Keratinocyte (primary cell): Measurements from ENCODE around the gene TAMALIN. TPM values are rescaled to one million over a fixed set of nuclear protein-coding genes. Genes with fewer than 3 reads are reported as not detected.

Experiments used
- DNase-seq: peaks from one replicate; pipeline ENCODE4 v3.0.0-alpha.2; 2011; ENCODE audit warnings: low read depth, missing footprints, low spot score
- FAIRE-seq: peaks from 2 replicates; lab custom pipeline; 2011; peaks lifted over from hg19 to GRCh38; lab: Jason Lieb, UNC
- H2AFZ ChIP-seq: 2 replicates; pipeline ENCODE4 v1.6.0; 2012; ENCODE audit warnings: low read length, control low read depth, inconsistent platforms; ENCODE audit not compliant: control insufficient read depth
- H3K27ac ChIP-seq: 2 replicates; pipeline ENCODE4 v1.5.1; 2011; ENCODE audit warnings: low read length; ENCODE audit not compliant: control insufficient read depth, insufficient read depth
- H3K27me3 ChIP-seq: 3 replicates; pipeline ENCODE4 v1.6.0; 2011; ENCODE audit warnings: low read length; ENCODE audit not compliant: control insufficient read depth, insufficient read depth; ENCODE audit errors: extremely low read depth
- H3K36me3 ChIP-seq, 2 experiments: 2 replicates in 1 of 2; 3 replicates in 1 of 2; pipeline ENCODE4 v1.5.1; 2011; ENCODE audit warnings: low read length in 2 of 2, mild to moderate bottlenecking in 1 of 2; ENCODE audit not compliant: control insufficient read depth in 2 of 2, insufficient read depth in 2 of 2; ENCODE audit errors: extremely low read depth in 1 of 2
- H3K4me1 ChIP-seq: 3 replicates; pipeline ENCODE4 v1.5.1; 2011; ENCODE audit warnings: low read length; ENCODE audit not compliant: control insufficient read depth, insufficient read depth; ENCODE audit errors: extremely low read depth
- H3K4me2 ChIP-seq: 3 replicates; pipeline ENCODE4 v1.6.0; 2011; ENCODE audit warnings: low read depth, low read length; ENCODE audit not compliant: control insufficient read depth, insufficient read depth; ENCODE audit errors: extremely low read depth
- H3K4me3 ChIP-seq, 3 experiments: fragments of 200-600 bp in 1 of 3; sonication (generic) in 1 of 3; 2 replicates in 2 of 3; 3 replicates in 1 of 3; pipeline ENCODE4 v1.5.1; 2011 to 2016; ENCODE audit warnings: low read length in 3 of 3, mild to moderate bottlenecking in 3 of 3, control low read depth in 2 of 3, inconsistent platforms in 1 of 3, low read depth in 1 of 3, mixed read lengths in 1 of 3, mixed run types in 1 of 3, moderate library complexity in 1 of 3; ENCODE audit not compliant: control insufficient read depth in 2 of 3, insufficient read depth in 2 of 3; ENCODE audit errors: extremely low read depth in 1 of 3
- H3K79me2 ChIP-seq: 2 replicates; pipeline ENCODE4 v1.6.0; 2012; ENCODE audit warnings: low read length; ENCODE audit not compliant: control insufficient read depth, insufficient read depth
- H3K9ac ChIP-seq: 3 replicates; pipeline ENCODE4 v1.6.0; 2011; ENCODE audit warnings: low read length; ENCODE audit not compliant: control insufficient read depth, insufficient read depth; ENCODE audit errors: extremely low read depth
- H3K9me1 ChIP-seq: 3 replicates; pipeline ENCODE4 v1.6.0; 2011; ENCODE audit warnings: low read length; ENCODE audit not compliant: control insufficient read depth, insufficient read depth; ENCODE audit errors: extremely low read depth
- H3K9me3 ChIP-seq: 2 replicates; pipeline ENCODE4 v1.5.1; 2012; ENCODE audit warnings: low read depth, low read length; ENCODE audit not compliant: control insufficient read depth
- H4K20me1 ChIP-seq: 3 replicates; pipeline ENCODE4 v1.6.0; 2011; ENCODE audit warnings: low read length; ENCODE audit not compliant: control insufficient read depth, insufficient read depth; ENCODE audit errors: extremely low read depth
- EZH2 ChIP-seq: IDR thresholded peaks from one replicate; pipeline ENCODE4 v1.6.1; 2012; ENCODE audit warnings: inconsistent platforms, mild to moderate bottlenecking, low read length, moderate library complexity
- dilution Hi-C: fragments of 300-500 bp; cut with MboI; formaldehyde crosslinking; loops from one replicate; pipeline ENCODE4 v1.7.0; 2020; ENCODE audit warnings: low sequenced_read_pairs; ENCODE audit not compliant: extremely low pct_ligation_motif_present
- polyA plus RNA-seq, 5 experiments: library from polyadenylated mRNA; depleted of rRNA in 3 of 5; stranded (reverse) in 3 of 5; stranded (forward) in 1 of 5; unstranded in 1 of 5; fragments of >200 nt; gene quantifications; 1 replicate in 1 of 5; 2 replicates in 3 of 5; 3 replicates in 1 of 5; pipeline versions ENCODE4 v1.2.1 to v1.2.3, GENCODE V29; 2011 to 2012; ENCODE audit warnings: missing spikeins in 2 of 5, low read depth in 1 of 5, low replicate concordance in 1 of 5
- TF ChIP-seq, protein P1 (sequence below), 3 experiments: IDR thresholded peaks in 1 of 3; conservative IDR thresholded peaks in 1 of 3; optimal IDR thresholded peaks in 1 of 3; 2 replicates in 2 of 3; 3 replicates in 1 of 3; pipeline versions ENCODE3 to v1.5.1; 2011; ENCODE audit warnings: low read length in 3 of 3, mild to moderate bottlenecking in 3 of 3, moderate library complexity in 2 of 3, control low read depth in 1 of 3, inconsistent platforms in 1 of 3; ENCODE audit not compliant: insufficient read depth in 2 of 3; ENCODE audit errors: extremely low read depth in 1 of 3

Gene TAMALIN
- polyA plus RNA-seq, 1 donor (not counting 4 experiments of a cell fraction or from before 2014, with no cell fraction given): 0.54 TPM

DNA sequence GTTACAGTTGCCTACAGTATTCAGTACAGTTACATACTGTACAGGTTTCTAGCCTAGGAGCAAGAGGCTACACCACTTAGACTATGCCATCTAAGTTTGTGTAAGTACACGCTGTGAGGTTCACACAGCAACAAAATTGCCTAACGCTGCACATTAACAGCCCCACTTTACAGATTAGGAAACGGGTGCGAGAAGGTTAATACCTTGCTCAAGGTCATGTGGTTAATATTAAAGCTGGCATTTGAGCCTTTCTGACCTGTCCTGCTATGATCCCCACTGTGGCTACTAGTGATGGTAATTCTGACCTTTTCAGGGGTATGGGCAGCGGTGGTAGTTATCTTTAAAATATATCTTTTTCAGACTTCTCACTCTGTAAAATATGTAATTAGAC is 34.3 kb upstream of the TAMALIN start:
- Histone ChIP-seq H3K79me2 (peaks cover 29% of the 10 kb centered on the region), H3K27ac (peak overlapping the region; percentile 82), H3K27me3 (no peaks in the 10 kb centered on the region), H3K4me2 (peak overlapping the region; percentile 72), H3K4me3 (peak overlapping the region in 1 of 3 experiments; percentile 22), H3K4me1 (peaks cover 38% of the 10 kb centered on the region), H2AFZ (no peak overlapping the region), H3K9me1 (no peaks in the 10 kb centered on the region), H3K9me3 (no peaks in the 10 kb centered on the region), H3K9ac (peak overlapping the region; percentile 40), H4K20me1 (no peaks in the 10 kb centered on the region), H3K36me3 (peaks cover 6 to 18% of the 10 kb centered on the region in 2 experiments)
- no peak for TF ChIP-seq EZH2
- TF ChIP-seq, protein P1, sequence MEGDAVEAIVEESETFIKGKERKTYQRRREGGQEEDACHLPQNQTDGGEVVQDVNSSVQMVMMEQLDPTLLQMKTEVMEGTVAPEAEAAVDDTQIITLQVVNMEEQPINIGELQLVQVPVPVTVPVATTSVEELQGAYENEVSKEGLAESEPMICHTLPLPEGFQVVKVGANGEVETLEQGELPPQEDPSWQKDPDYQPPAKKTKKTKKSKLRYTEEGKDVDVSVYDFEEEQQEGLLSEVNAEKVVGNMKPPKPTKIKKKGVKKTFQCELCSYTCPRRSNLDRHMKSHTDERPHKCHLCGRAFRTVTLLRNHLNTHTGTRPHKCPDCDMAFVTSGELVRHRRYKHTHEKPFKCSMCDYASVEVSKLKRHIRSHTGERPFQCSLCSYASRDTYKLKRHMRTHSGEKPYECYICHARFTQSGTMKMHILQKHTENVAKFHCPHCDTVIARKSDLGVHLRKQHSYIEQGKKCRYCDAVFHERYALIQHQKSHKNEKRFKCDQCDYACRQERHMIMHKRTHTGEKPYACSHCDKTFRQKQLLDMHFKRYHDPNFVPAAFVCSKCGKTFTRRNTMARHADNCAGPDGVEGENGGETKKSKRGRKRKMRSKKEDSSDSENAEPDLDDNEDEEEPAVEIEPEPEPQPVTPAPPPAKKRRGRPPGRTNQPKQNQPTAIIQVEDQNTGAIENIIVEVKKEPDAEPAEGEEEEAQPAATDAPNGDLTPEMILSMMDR (optimal IDR thresholded peaks at IDR 0.05 in 1 of 3, IDR thresholded peaks at IDR 0.05 in 1 of 3, conservative IDR thresholded peaks at IDR 0.05 in 1 of 3; ENCODE audit: extremely low read depth in 1 of 3, insufficient read depth in 2 of 3, low read length in 3 of 3): no peak
- DNase-seq (no peak), FAIRE-seq (no peak)
- dilution Hi-C loops: no loop called here

DNA sequence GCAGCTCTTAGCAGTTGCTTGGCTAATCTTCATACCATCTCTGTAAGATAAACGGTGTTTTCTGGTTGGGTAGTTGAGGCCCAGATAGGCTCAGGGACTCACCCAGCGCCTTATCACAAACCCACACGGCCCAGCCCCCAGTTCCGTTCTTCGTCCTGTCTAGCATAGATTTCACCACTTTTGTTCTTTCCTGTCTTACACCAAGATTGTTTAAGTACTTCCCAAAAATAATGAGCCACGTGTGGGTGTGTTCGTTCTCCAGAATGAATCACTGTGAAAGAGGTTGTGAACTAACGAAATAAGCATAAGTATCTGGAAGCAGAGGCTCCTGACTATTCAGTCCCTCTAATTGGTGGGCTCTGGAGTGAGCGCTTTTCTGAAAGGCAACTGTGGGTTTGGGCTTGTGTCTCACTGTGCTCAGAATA is 33.9 kb upstream of the TAMALIN start:
- TF ChIP-seq, protein P1 (optimal IDR thresholded peaks at IDR 0.05 in 1 of 3, IDR thresholded peaks at IDR 0.05 in 1 of 3, conservative IDR thresholded peaks at IDR 0.05 in 1 of 3; ENCODE audit: extremely low read depth in 1 of 3, insufficient read depth in 2 of 3, low read length in 3 of 3): no peak
- no peaks in the 10 kb centered on the region for H4K20me1 ChIP-seq
- FAIRE-seq (peak; percentile 26), DNase-seq (no peak)
- H3K9me1 ChIP-seq: no peaks in the 10 kb centered on the region
- H3K27ac ChIP-seq: peak overlapping the region; percentile 82
- H2AFZ ChIP-seq: no peak overlapping the region
- dilution Hi-C loops: no loop called here
- H3K9ac ChIP-seq: peak overlapping the region; percentile 40
- H3K9me3 ChIP-seq: no peaks in the 10 kb centered on the region
- H3K27me3 ChIP-seq: no peaks in the 10 kb centered on the region
- H3K4me1 ChIP-seq: peaks cover 38% of the 10 kb centered on the region
- peaks cover 29% of the 10 kb centered on the region for H3K79me2 ChIP-seq
- peak overlapping the region; percentile 72 for H3K4me2 ChIP-seq
- H3K36me3 ChIP-seq: peaks cover 6 to 18% of the 10 kb centered on the region in 2 experiments
- peak overlapping the region in 1 of 3 experiments; percentile 22 for H3K4me3 ChIP-seq
